Fibroblast of skin of left quadriceps (primary cell): ENCODE data around the gene YOD1.
A peak's percentile ranks its signal among the peaks of the same experiment; 100 is the strongest.

Experiments
- DNase-seq, 2 experiments: peaks; one replicate each; pipeline ENCODE4 v3.0.0-alpha.2; 2013; ENCODE audit warnings: low read depth in 2 of 2

Gene YOD1

GRCh38 chr1:207073906-207074820 lies 23.2 kb upstream of the YOD1 start:
- DNase-seq = no peak

DNA sequence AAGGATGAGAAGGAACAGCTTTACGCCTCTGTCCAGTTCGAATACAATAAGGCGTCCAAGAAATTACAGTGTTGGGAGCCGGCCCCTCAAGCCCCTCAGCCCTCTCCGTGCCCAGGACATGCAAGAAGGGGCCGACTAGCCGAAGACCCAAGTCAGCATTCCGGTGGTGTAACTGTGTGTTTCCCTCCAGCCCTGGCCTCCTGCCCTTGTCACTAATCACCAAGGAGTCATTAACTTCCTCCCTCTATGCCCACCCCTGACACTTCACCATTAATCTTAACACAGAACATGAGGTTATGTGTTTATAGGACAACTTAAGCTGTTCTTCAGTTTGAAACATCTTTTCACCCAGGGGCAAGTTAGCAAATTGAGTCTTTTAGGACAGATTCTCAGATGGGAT lies 21.2 kb upstream of the YOD1 start:
- DNase-seq = no peak

GRCh38 chr1:207071426-207071825 lies 20.4 kb upstream of the YOD1 start:
- no peak for DNase-seq

DNA sequence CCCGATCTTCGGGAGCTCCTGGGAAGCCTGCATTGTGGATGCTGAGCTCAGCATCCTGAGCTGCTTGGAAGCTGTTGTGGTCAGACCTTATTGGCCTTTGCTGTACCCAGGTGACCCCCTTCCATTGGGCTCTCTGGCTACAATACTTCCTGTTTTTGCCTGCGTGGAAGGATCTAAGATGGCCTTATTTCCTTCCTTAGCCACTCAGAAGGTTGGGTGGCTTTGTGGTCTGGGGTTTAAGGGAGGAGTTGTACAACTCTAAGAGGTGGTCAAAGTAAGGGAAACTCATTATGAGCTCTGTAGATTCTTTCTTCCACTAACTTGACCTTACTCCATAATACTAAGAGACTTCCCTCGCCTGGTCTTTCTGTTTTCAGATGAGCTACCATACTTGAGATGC lies 19.8 kb upstream of the YOD1 start:
- DNase-seq = no peak

GRCh38 chr1:207069858-207070506 lies 19.0 kb upstream of the YOD1 start:
- no peak for DNase-seq

DNA sequence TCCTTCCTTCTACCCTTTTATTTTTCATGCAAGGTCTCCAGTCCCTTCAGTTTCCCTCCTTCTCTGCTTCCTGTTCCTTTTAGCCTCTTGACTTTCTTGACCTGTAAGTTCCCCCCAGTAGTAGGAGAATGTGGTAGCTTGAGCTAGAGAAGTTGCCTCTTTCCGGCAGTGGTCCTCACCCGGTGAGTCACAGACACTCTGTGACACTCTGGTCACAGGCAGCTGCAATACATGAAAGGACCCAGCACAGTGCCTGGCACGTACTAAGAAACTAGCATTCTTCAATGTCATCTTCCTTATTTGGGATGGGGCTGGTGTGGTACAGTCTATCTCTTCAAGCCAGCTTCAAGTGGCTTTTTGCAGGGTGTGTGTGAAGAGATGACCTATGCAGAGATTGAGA lies 18.1 kb upstream of the YOD1 start:
- DNase-seq = no peak

- DNase-seq = no peak
Measured at GRCh38 chr1:207067665-207068064, 16.7 kb upstream of the YOD1 start.

GRCh38 chr1:207067185-207067584 lies 16.2 kb upstream of the YOD1 start:
- no peak for DNase-seq

GRCh38 chr1:207064561-207064960 lies 13.6 kb upstream of the YOD1 start:
- no peak for DNase-seq

- no peak for DNase-seq
Measured at GRCh38 chr1:207063014-207063413, 12.0 kb upstream of the YOD1 start.

DNA sequence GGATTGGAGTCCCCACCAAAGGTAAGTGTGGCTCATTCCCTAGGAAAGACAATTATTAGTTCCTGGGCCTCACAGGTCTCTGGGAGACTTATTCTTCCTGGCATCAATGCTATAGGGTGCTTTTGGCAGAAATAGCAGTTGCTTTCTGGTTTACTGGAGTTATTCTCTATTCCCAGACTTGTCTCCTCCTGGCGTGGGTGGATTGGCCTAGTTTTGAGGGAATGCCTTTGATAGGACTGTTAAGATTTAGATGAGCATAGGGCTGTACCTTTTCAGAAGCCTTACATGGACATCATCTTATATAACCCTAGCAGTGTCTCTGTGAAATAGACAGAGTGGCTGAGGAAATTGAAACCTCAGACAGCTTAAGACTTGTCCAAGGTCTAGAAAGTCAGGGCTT lies 11.1 kb upstream of the YOD1 start:
- no peak for DNase-seq

DNA sequence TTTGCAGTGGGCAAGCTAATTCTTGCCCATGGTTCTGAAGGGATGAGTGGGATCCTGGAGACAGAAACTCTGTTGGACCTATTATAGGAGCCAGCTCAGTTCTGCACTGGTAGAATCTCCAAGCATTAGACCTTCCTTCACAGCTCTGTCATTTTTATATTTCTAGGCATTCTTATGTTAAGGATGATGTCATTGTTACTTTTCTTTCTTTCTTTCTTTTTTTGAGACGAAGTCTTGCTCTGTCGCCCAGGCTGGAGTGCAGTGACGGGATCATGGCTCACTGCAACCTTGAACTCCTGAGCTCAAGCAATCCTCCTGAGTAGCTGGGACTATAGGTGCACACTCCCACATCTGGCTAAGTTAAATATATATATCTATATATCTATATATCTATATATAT lies 9.6 kb upstream of the YOD1 start:
- no peak for DNase-seq

DNA sequence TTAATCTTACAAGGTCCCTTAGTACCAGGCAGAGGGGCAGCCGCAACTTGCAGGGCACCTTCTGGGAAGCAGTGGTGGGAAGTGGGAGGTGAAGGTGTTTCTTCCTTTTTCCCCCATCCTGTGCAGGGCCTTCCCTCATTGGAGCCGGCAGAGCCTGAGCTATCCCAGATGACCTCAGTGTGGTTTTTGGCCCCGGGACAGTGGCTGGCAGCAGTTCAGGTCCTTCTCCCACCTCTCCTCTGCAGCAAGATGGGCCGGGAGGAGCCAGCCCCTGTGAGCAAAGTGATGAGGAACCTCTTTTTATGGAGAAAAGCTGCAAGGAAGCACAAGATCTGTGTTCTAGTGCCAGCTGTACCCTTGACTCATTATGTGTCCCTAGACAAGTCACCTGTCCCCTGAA lies 8.9 kb upstream of the YOD1 start:
- DNase-seq = no peak

- DNase-seq = no peak
Measured at GRCh38 chr1:207058878-207059867, 8.2 kb upstream of the YOD1 start.

- DNase-seq = no peak
Measured at GRCh38 chr1:207058252-207058651, 7.2 kb upstream of the YOD1 start.

DNA sequence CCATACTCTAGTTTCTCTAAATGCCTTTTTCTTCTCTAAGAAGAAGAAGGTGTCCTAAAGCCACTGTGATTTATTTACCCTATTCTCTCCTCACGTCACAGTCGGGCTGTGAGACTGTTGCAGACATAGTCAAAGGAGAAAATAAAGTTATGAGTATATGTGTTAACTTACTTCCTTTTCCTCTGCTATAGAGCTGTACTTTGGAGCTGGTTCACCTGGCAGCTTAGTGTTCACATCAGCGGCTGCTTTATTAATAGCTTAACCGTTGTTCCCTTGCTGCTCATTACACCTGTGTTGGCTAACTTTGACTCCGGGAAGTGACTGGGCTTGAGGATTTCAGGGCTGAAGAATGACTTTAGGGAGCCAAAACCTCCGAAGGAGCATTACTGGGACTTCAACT lies 5.7 kb upstream of the YOD1 start:
- DNase-seq = no peak

DNA sequence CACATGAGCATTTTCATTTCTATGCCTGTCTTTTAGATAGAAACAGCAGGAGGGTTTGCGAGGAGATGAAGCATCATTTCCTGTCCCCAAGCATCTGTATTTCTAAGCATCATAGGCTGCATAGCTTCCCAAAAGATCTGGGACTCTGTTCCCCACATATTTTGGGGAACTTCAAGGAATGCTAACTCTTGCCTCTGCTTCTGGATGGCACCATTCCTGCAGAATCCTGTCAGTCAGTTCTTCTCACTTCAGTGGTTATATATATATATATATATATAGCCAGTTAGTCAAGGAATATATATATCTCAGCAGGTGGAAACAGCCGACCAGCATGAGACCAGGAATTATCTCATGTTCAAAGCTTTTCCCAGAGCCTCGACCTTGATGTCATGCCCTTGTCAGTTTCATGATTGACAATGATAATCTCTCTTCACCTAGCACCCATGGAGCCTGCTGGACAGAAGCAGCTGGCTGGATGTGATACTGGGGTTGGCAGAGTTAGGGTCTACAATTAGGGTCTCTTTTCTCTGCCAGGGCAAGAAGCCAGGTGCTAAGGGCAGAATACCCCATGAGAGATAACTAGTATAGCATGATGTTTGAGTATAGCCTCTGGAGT lies 4.5 kb upstream of the YOD1 start:
- DNase-seq = no peak

DNA sequence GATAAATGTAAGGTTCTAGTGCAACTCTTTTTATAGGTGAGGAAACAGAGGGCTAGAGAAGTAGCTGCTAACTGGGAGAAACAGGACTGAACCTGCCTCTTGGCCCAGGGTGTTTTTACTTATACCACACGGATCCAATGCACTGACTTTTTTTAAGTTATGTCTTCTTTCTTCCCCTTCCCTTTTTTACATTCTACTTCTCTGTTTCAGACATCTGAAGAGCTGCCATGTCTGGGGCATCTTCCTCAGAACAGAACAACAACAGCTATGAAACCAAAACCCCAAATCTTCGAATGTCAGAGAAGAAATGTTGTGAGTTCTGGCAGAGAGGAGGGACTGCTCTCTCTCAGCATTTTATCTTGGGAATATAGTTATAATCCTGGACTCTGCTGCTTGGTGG lies 3.5 kb upstream of the YOD1 start:
- DNase-seq = no peak

GRCh38 chr1:207052911-207053769 lies 2.1 kb upstream of the YOD1 start, which contains the start of gene PFKFB2:
Gene PFKFB2 (plus strand): TSS chr1:207053275. CDS start chr1:207054718, 1,443 bp downstream.
- peak; percentile 85 to 86 for DNase-seq

DNA sequence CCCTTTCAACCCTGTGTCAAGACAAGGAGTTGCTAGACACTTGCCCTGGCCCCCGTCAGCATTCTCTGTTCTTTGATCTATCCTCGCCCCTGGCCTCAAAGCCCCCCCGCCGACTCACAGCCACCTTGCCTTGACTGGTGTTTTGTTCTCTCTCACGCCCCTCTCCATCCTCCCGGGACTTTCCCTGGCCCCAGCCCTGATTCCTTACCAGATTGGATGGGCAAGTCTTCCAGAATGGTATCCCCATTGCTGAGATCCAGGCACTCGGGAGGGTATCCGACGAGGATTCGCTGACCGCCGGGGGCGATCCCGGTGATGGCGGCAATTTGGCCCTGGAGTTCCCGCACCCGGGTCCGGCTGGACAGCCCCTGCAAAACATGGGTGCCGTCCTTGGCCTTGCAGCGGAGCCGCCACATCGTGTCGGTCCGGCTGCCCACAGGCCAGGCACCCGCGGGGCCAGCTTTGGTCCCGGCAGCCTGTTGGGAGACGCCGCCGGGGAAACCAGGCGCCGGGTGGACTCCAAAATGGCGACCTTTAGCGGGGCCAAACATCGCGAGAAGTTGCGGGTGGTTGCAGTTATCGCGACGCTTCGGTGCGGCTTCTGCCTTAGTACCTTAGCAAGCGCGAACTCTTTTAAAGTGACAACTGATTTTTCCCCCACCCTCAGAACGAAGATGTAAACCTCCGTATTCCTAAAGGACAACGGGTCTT lies 373 bp downstream of the YOD1 start:
- DNase-seq = peak; percentile 82 to 86
